Esophagus muscularis mucosa (tissue), 3 donors: ENCODE results near the gene LRRC26.

Experiments used
- CTCF ChIP-seq, 3 experiments: fragments of 200-600 bp in 2 of 3; fragments of 450-650 bp in 1 of 3; sonication (generic) in 2 of 3; IDR thresholded peaks; one replicate each; pipeline ENCODE4 v1.5.1; 2017 to 2019; ENCODE audit warnings: antibody characterized with exemption in 3 of 3, mild to moderate bottlenecking in 2 of 3, moderate library complexity in 1 of 3
- POLR2A ChIP-seq: fragments of 450-650 bp; IDR thresholded peaks from one replicate; pipeline ENCODE4 v1.6.1; 2017; ENCODE audit warnings: antibody characterized with exemption, moderate library complexity, mild to moderate bottlenecking, low read depth

GRCh38 chr9:137212520-137212919 is 42.7 kb upstream of the LRRC26 start:
- TF ChIP-seq POLR2A (no peak), CTCF (IDR thresholded peaks at IDR 0.05) (no peak)
